Activated naive CD4-positive, alpha-beta T cell treated with anti-CD3 and anti-CD28 coated beads, Interleukin-2, amount 50 U/mL, for 24 hours (primary cell): Measurements from ENCODE around the gene MAST4.
"Not testable (repeated sequence)": the region's sequence is repeated elsewhere in the genome, so short reads cannot be mapped to it uniquely, and the experiment has no call there.

Experiments
- H3K27ac Mint-ChIP-seq: one replicate; pipeline ENCODE4 v1.8.0; 2021; ENCODE audit warnings: mild to moderate bottlenecking, mixed read lengths
- H3K27me3 Mint-ChIP-seq: one replicate; pipeline ENCODE4 v1.8.0; 2021; ENCODE audit warnings: mixed read lengths
- H3K36me3 Mint-ChIP-seq: one replicate; pipeline ENCODE4 v1.8.0; 2021; ENCODE audit warnings: mixed read lengths
- H3K4me1 Mint-ChIP-seq: one replicate; pipeline ENCODE4 v1.8.0; 2021; ENCODE audit warnings: mixed read lengths
- H3K4me3 Mint-ChIP-seq: one replicate; pipeline ENCODE4 v1.8.0; 2021; ENCODE audit warnings: mild to moderate bottlenecking, mixed read lengths
- H3K9me3 Mint-ChIP-seq: one replicate; pipeline ENCODE4 v1.8.0; 2021; ENCODE audit warnings: mixed read lengths

MAST4 gene

GRCh38 chr5:66689522-66690220, 93.5 kb downstream of the MAST4 start:
- Mint-ChIP-seq H3K27ac (no peak overlapping the region), H3K9me3 (no peaks in the 10 kb centered on the region), H3K4me1 (no peaks in the 10 kb centered on the region), H3K36me3 (no peaks in the 10 kb centered on the region), H3K27me3 (peaks cover 2% of the 10 kb centered on the region), H3K4me3 (no peak overlapping the region)

GRCh38 chr5:66694036-66694435, 97.8 kb downstream of the MAST4 start:
- Mint-ChIP-seq H3K27me3 (peaks cover 2% of the 10 kb centered on the region), H3K4me1 (no peaks in the 10 kb centered on the region), H3K9me3 (no peaks in the 10 kb centered on the region), H3K27ac (no peak overlapping the region), H3K36me3 (no peaks in the 10 kb centered on the region), H3K4me3 (no peak overlapping the region)

- H3K9me3 Mint-ChIP-seq, H3K27me3 Mint-ChIP-seq, H3K27ac Mint-ChIP-seq, H3K36me3 Mint-ChIP-seq, H3K4me1 Mint-ChIP-seq, H3K4me3 Mint-ChIP-seq: not testable (repeated sequence)
Observed at GRCh38 chr5:66695840-66696239, 99.6 kb downstream of the MAST4 start.

GRCh38 chr5:66697796-66698564, 101.8 kb downstream of the MAST4 start:
- H3K4me3 Mint-ChIP-seq, result no peak overlapping the region
- H3K9me3 Mint-ChIP-seq, result no peaks in the 10 kb centered on the region
- H3K27me3 Mint-ChIP-seq, result peaks cover 5% of the 10 kb centered on the region
- no peaks in the 10 kb centered on the region for H3K4me1 Mint-ChIP-seq
- no peak overlapping the region for H3K27ac Mint-ChIP-seq
- no peaks in the 10 kb centered on the region for H3K36me3 Mint-ChIP-seq

GRCh38 chr5:66701244-66701643, 105.1 kb downstream of the MAST4 start:
- Mint-ChIP-seq H3K36me3 (no peaks in the 10 kb centered on the region), H3K27me3 (peaks cover 5% of the 10 kb centered on the region), H3K4me3 (no peak overlapping the region), H3K4me1 (no peaks in the 10 kb centered on the region), H3K9me3 (no peaks in the 10 kb centered on the region), H3K27ac (no peak overlapping the region)

GRCh38 chr5:66702426-66702825, 106.2 kb downstream of the MAST4 start:
- Mint-ChIP-seq H3K4me3 (no peak overlapping the region), H3K27me3 (peaks cover 5% of the 10 kb centered on the region), H3K36me3 (no peaks in the 10 kb centered on the region), H3K9me3 (no peaks in the 10 kb centered on the region), H3K27ac (no peak overlapping the region), H3K4me1 (no peaks in the 10 kb centered on the region)

GRCh38 chr5:66704790-66705425, 108.7 kb downstream of the MAST4 start:
- no peak overlapping the region for H3K27ac Mint-ChIP-seq
- no peaks in the 10 kb centered on the region for H3K4me1 Mint-ChIP-seq
- no peak overlapping the region for H3K4me3 Mint-ChIP-seq

GRCh38 chr5:66708368-66708767, 112.2 kb downstream of the MAST4 start:
- Mint-ChIP-seq H3K27me3 (peaks cover 2% of the 10 kb centered on the region), H3K4me1 (no peaks in the 10 kb centered on the region), H3K27ac (no peak overlapping the region), H3K4me3 (no peak overlapping the region), H3K9me3 (peaks cover 7% of the 10 kb centered on the region), H3K36me3 (peaks cover 2% of the 10 kb centered on the region)

More at GRCh38 chr5:66704790-66705425, 108.7 kb downstream of the MAST4 start:
- no peaks in the 10 kb centered on the region for H3K36me3 Mint-ChIP-seq
- H3K27me3 Mint-ChIP-seq, result peaks cover 3% of the 10 kb centered on the region
- no peaks in the 10 kb centered on the region for H3K9me3 Mint-ChIP-seq

- no peak overlapping the region for H3K4me3 Mint-ChIP-seq
- no peak overlapping the region for H3K27ac Mint-ChIP-seq
- H3K9me3 Mint-ChIP-seq, result peaks cover 7% of the 10 kb centered on the region
- peaks cover 2% of the 10 kb centered on the region for H3K36me3 Mint-ChIP-seq
- no peaks in the 10 kb centered on the region for H3K4me1 Mint-ChIP-seq
- H3K27me3 Mint-ChIP-seq, result peaks cover 2% of the 10 kb centered on the region
Observed at GRCh38 chr5:66710557-66711088, 114.4 kb downstream of the MAST4 start.

- Mint-ChIP-seq H3K27ac (no peak overlapping the region), H3K36me3 (peaks cover 2% of the 10 kb centered on the region), H3K4me1 (no peaks in the 10 kb centered on the region), H3K27me3 (peaks cover 2% of the 10 kb centered on the region), H3K9me3 (peaks cover 7% of the 10 kb centered on the region), H3K4me3 (no peak overlapping the region)
Observed at GRCh38 chr5:66713998-66714397, 117.8 kb downstream of the MAST4 start.

GRCh38 chr5:66717455-66718373, 121.5 kb downstream of the MAST4 start:
- H3K27ac Mint-ChIP-seq, result no peak overlapping the region
- H3K36me3 Mint-ChIP-seq, result no peaks in the 10 kb centered on the region
- H3K9me3 Mint-ChIP-seq, result no peaks in the 10 kb centered on the region
- H3K4me3 Mint-ChIP-seq, result no peak overlapping the region
- H3K27me3 Mint-ChIP-seq, result peaks cover 2% of the 10 kb centered on the region
- no peaks in the 10 kb centered on the region for H3K4me1 Mint-ChIP-seq

GRCh38 chr5:66718374-66719002, 122.3 kb downstream of the MAST4 start:
- H3K36me3 Mint-ChIP-seq, result no peaks in the 10 kb centered on the region
- H3K4me1 Mint-ChIP-seq, result no peaks in the 10 kb centered on the region
- no peaks in the 10 kb centered on the region for H3K9me3 Mint-ChIP-seq
- H3K27ac Mint-ChIP-seq, result no peak overlapping the region
- no peak overlapping the region for H3K4me3 Mint-ChIP-seq
- H3K27me3 Mint-ChIP-seq, result peaks cover 4% of the 10 kb centered on the region

- no peak overlapping the region for H3K27ac Mint-ChIP-seq
- H3K4me3 Mint-ChIP-seq, result no peak overlapping the region
- no peaks in the 10 kb centered on the region for H3K9me3 Mint-ChIP-seq
- no peaks in the 10 kb centered on the region for H3K4me1 Mint-ChIP-seq
- H3K36me3 Mint-ChIP-seq, result no peaks in the 10 kb centered on the region
- H3K27me3 Mint-ChIP-seq, result peaks cover 5% of the 10 kb centered on the region
Observed at GRCh38 chr5:66720780-66721179, 124.6 kb downstream of the MAST4 start.

- H3K36me3 Mint-ChIP-seq, result no peaks in the 10 kb centered on the region
Observed at GRCh38 chr5:66722686-66723085, 126.5 kb downstream of the MAST4 start.

More at GRCh38 chr5:66722686-66723085, 126.5 kb downstream of the MAST4 start:
- H3K4me1 Mint-ChIP-seq, result no peaks in the 10 kb centered on the region
- H3K27ac Mint-ChIP-seq, result no peak overlapping the region
- H3K4me3 Mint-ChIP-seq, result no peak overlapping the region
- no peaks in the 10 kb centered on the region for H3K9me3 Mint-ChIP-seq
- H3K27me3 Mint-ChIP-seq, result peaks cover 5% of the 10 kb centered on the region
